GM19455 (cell line): Measurements from ENCODE around the gene PCDHGA2.
A peak's percentile ranks its signal among the peaks of the same experiment; 100 is the strongest.
"Not testable (repeated sequence)": the region's sequence is repeated elsewhere in the genome, so short reads cannot be mapped to it uniquely, and the experiment has no call there.

Source experiments
- ATAC-seq: cut with Tn5 transposase; IDR thresholded peaks from one replicate; pipeline ENCODE4 v1.9.1; 2021; ENCODE audit not compliant: unreplicated experiment

Gene PCDHGA2

GRCh38 chr5:141346017-141346416, 7.5 kb downstream of the PCDHGA2 start:
- not testable (repeated sequence) for ATAC-seq

GRCh38 chr5:141349917-141350619, 11.5 kb downstream of the PCDHGA2 start, which contains the start of gene PCDHGB1:
TSS of gene PCDHGB1 (plus strand) at chr5:141350099. CDS start at chr5:141350261, 162 bp downstream.
- no peak for ATAC-seq

- no peak for ATAC-seq
These were observed 13.0 kb downstream of the PCDHGA2 start for GRCh38 chr5:141351591-141351990.

- no peak for ATAC-seq
These were observed 16.4 kb downstream of the PCDHGA2 start, which contains the start of gene PCDHGA4 for GRCh38 chr5:141354900-141355469. TSS of gene PCDHGA4 (plus strand) at chr5:141355021. CDS start at chr5:141355108, 87 bp downstream.

GRCh38 chr5:141355641-141356040, 17.1 kb downstream of the PCDHGA2 start:
- no peak for ATAC-seq

GRCh38 chr5:141356133-141356532, 17.6 kb downstream of the PCDHGA2 start:
- ATAC-seq = no peak

- ATAC-seq = no peak
These were observed 18.4 kb downstream of the PCDHGA2 start for GRCh38 chr5:141356950-141357349.

- ATAC-seq = no peak
These were observed 21.3 kb downstream of the PCDHGA2 start, which contains the start of gene PCDHGB2 for GRCh38 chr5:141359790-141360426. TSS of gene PCDHGB2 (plus strand) at chr5:141359994. CDS start at chr5:141360136, 142 bp downstream.

GRCh38 chr5:141360685-141361084, 22.1 kb downstream of the PCDHGA2 start:
- ATAC-seq = no peak

GRCh38 chr5:141362719-141363118, 24.2 kb downstream of the PCDHGA2 start:
- ATAC-seq = no peak

- no peak for ATAC-seq
These were observed 25.5 kb downstream of the PCDHGA2 start, which contains the start of gene PCDHGA5 for GRCh38 chr5:141363952-141364660. TSS of gene PCDHGA5 (plus strand) at chr5:141364162. CDS start at chr5:141364331, 169 bp downstream.

GRCh38 chr5:141366016-141366896, 27.7 kb downstream of the PCDHGA2 start:
- no peak for ATAC-seq

GRCh38 chr5:141369994-141370848, 31.7 kb downstream of the PCDHGA2 start, which contains the start of gene PCDHGB3:
TSS of gene PCDHGB3 (plus strand) at chr5:141370242. CDS start at chr5:141370395, 153 bp downstream.
- ATAC-seq = peak; percentile 98

- no peak for ATAC-seq
These were observed 33.3 kb downstream of the PCDHGA2 start for GRCh38 chr5:141371572-141372475.

GRCh38 chr5:141373673-141374317, 35.2 kb downstream of the PCDHGA2 start, which contains the start of gene PCDHGA6:
TSS of gene PCDHGA6 (plus strand) at chr5:141373891. CDS start at chr5:141374084, 193 bp downstream.
- no peak for ATAC-seq

- ATAC-seq = no peak
These were observed 36.1 kb downstream of the PCDHGA2 start for GRCh38 chr5:141374627-141375026.

GRCh38 chr5:141375444-141376155, 37.0 kb downstream of the PCDHGA2 start:
- not testable (repeated sequence) for ATAC-seq
